ENCODE data around the gene LOXL1. TPM values are rescaled to one million over a fixed set of nuclear protein-coding genes. Genes with fewer than 3 reads are reported as not detected.
A peak's percentile ranks its signal among the peaks of the same experiment; 100 is the strongest.

Gene LOXL1
- polyA plus RNA-seq, 1 of the 3 experiments (the other 2 are of a cell fraction) = 50.3 TPM

- TF ChIP-seq YY1 (IDR thresholded peaks at IDR 0.05; ENCODE audit: low read depth) (no peak), USF1 (IDR thresholded peaks at IDR 0.05; ENCODE audit: borderline replicate concordance, low read depth) (no peak), MXI1 (IDR thresholded peaks at IDR 0.05; ENCODE audit: low read depth, low read length) (no peak), JUND (IDR thresholded peaks at IDR 0.05) (peak; percentile 60; the same call in 1 of the 2 replicates), EP300 (IDR thresholded peaks at IDR 0.05; ENCODE audit: borderline replicate concordance in 1 of 2, low read depth in 1 of 2, low read length in 1 of 2) (peak in 1 of 2 experiments; percentile 39; a peak in 1 of 4 replicates)
Observed at GRCh38 chr15:73934281-73934680, 8.0 kb downstream of the LOXL1 start (continued).

GRCh38 chr15:73935547-73935946 lies 9.3 kb downstream of the LOXL1 start:
- Histone ChIP-seq H3F3A (replicated peaks; ENCODE audit: insufficient read depth) (peaks cover 28% of the 10 kb centered on the region), H3K9me2 (no peaks in the 10 kb centered on the region), H3K9me3 (no peaks in the 10 kb centered on the region), H3K27me3 (ENCODE audit: insufficient read depth) (no peaks in the 10 kb centered on the region), H3K27ac (ENCODE audit: low read depth in 2 of 2, low read length in 1 of 2) (no peak overlapping the region), H2AFZ (ENCODE audit: low read depth) (no peak overlapping the region), H3K79me2 (ENCODE audit: insufficient read depth) (peaks cover 28% of the 10 kb centered on the region), H3K4me2 (no peak overlapping the region), H3K9ac (no peak overlapping the region), H3K4me3 (ENCODE audit: low read depth in 2 of 2, low read length in 1 of 2) (no peak overlapping the region), H3K36me3 (replicated peaks in 1 of 2; ENCODE audit: control insufficient read depth in 1 of 2, insufficient read depth in 2 of 2, low read length in 1 of 2) (no peaks in the 10 kb centered on the region), H3K4me1 (ENCODE audit: control insufficient read depth in 1 of 2, insufficient read depth in 2 of 2, low read depth in 1 of 2, low read length in 1 of 2) (peaks cover 47 to 63% of the 10 kb centered on the region in 2 experiments), H4K20me1 (ENCODE audit: insufficient read depth) (no peaks in the 10 kb centered on the region)
- TF ChIP-seq NRF1 (IDR thresholded peaks at IDR 0.05; ENCODE audit: low read depth, low read length) (no peak), RCOR1 (IDR thresholded peaks at IDR 0.05; ENCODE audit: low read length) (no peak), MEF2A (IDR thresholded peaks at IDR 0.05; ENCODE audit: borderline replicate concordance, low read depth) (no peak), RFX5 (IDR thresholded peaks at IDR 0.05; ENCODE audit: low read length) (no peak), USF1 (IDR thresholded peaks at IDR 0.05; ENCODE audit: borderline replicate concordance, low read depth) (no peak), SIN3A (IDR thresholded peaks at IDR 0.05; ENCODE audit: borderline replicate concordance, low read depth, low read length) (no peak), FOXJ3 (CRISPR knock-in tag; IDR thresholded peaks at IDR 0.05) (no peak)
- 60% methylated on average over 1 of the region's 4 CpGs for WGBS (ENCODE audit: low lambda C conversion rate)
- ChIA-PET CTCF (interaction anchor here (0.8 to 3.3 kb wide), 13 partner anchors 8 to 1015 kb away, joined by 3 to 12 read pairs (median 5); partner anchors contain the start of gene TBC1D21), POLR2A (interaction anchor here (0.8 to 0.9 kb wide), 2 partner anchors 10 to 16 kb away, joined by 3 to 4 read pairs; no protein-coding TSS in a partner anchor)
- no peak for DNase-seq

GRCh38 chr15:73936181-73936580 lies 9.9 kb downstream of the LOXL1 start:
- Histone ChIP-seq H3K79me2 (ENCODE audit: insufficient read depth) (peaks cover 28% of the 10 kb centered on the region), H3K27me3 (ENCODE audit: insufficient read depth) (no peaks in the 10 kb centered on the region), H3K9me3 (no peaks in the 10 kb centered on the region), H2AFZ (ENCODE audit: low read depth) (no peak overlapping the region), H3F3A (replicated peaks; ENCODE audit: insufficient read depth) (peaks cover 33% of the 10 kb centered on the region), H3K27ac (ENCODE audit: low read depth in 2 of 2, low read length in 1 of 2) (peak overlapping the region in 1 of 2 experiments; percentile 64; a peak in 2 of 4 replicates), H3K4me2 (no peak overlapping the region; the same call in 1 of the 2 replicates), H3K9ac (no peak overlapping the region), H4K20me1 (ENCODE audit: insufficient read depth) (no peaks in the 10 kb centered on the region), H3K9me2 (no peaks in the 10 kb centered on the region), H3K4me1 (ENCODE audit: control insufficient read depth in 1 of 2, insufficient read depth in 2 of 2, low read depth in 1 of 2, low read length in 1 of 2) (peaks cover 53 to 67% of the 10 kb centered on the region in 2 experiments), H3K4me3 (ENCODE audit: low read depth in 2 of 2, low read length in 1 of 2) (no peak overlapping the region), H3K36me3 (replicated peaks in 1 of 2; ENCODE audit: control insufficient read depth in 1 of 2, insufficient read depth in 2 of 2, low read length in 1 of 2) (no peaks in the 10 kb centered on the region)
- WGBS (ENCODE audit: low lambda C conversion rate) = 64% methylated on average over 5 of the region's 5 CpGs
- ChIA-PET POLR2A (interaction anchor here (0.8 to 0.9 kb wide), 2 partner anchors 9 to 15 kb away, joined by 3 to 4 read pairs; no protein-coding TSS in a partner anchor), CTCF (interaction anchor here (0.8 to 3.3 kb wide), 12 partner anchors 8 to 1014 kb away, joined by 3 to 12 read pairs (median 4); partner anchors contain the start of gene TBC1D21)
- TF ChIP-seq CTCF (IDR thresholded peaks at IDR 0.05) (peak; percentile 24; the same call in 1 of the 2 replicates), RAD21 (IDR thresholded peaks at IDR 0.05; ENCODE audit: low read length) (peak; percentile 36), SMC3 (IDR thresholded peaks at IDR 0.05; ENCODE audit: low read depth, low read length) (peak; percentile 20; the same call in 1 of the 2 replicates), TEAD4 (IDR thresholded peaks at IDR 0.05; ENCODE audit: borderline replicate concordance, insufficient read depth) (no peak)
- DNase-seq = peak; percentile 70
